Ammon's horn (tissue), 1 donor: ENCODE measurements around the gene FAM53A.
"Not testable (repeated sequence)": the region's sequence is repeated elsewhere in the genome, so short reads cannot be mapped to it uniquely, and the experiment has no call there.

Source experiments
- DNase-seq: peaks from one replicate; pipeline ENCODE4 v3.0.0-alpha.2; 2016; ENCODE audit warnings: low spot score

The FAM53A gene

GRCh38 chr4:1622956-1623355, 61.2 kb downstream of the FAM53A start:
- no peak for DNase-seq

DNA sequence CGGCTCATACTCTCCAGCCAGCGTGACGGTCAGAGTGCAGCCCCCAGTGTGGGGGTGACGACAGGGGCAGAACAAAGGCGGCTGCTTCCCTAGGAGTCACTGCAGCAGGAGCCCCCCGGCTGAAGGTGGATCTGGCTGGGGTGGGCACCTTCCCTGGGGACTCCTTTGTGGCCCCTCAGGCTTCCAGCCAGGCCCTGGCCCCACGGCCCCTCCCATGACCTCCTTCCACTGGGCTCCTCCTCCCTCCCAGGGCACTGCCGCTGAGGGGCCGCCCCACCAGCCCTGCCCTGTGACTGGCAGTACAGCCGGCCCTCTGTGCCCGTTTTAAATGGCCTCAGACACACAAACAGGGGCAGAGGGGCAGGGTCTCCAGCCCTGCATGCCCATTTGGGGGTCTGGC, 61.9 kb downstream of the FAM53A start:
- DNase-seq, result no peak

GRCh38 chr4:1621526-1621925, 62.6 kb downstream of the FAM53A start:
- no peak for DNase-seq

DNA sequence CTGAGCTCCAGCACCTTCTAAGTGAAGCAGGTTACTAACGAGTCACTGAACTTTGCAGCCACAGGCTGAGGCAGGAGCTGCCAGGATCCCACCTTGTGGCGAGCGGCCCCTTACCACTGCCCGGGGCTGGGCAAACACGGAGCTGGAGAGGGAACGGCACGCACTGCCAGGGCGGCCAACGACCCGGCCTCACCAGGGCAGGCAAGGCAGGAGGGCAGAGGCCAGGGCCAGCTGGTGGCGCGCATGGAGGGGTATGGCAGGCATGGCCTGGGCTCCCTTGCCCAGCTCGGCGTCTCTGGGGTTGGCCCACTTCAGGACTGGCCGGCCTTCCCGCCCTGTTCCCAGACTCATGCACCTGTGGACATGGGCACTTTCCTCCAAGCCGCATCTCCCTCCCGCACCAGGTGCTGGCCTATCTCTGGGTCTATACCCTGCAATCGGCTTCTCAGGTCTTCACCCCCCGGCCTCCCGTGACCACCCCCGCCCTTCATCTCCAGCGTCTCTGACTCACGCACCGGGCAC, 64.9 kb downstream of the FAM53A start:
- no peak for DNase-seq

- DNase-seq, result no peak
These were observed 65.7 kb downstream of the FAM53A start for GRCh38 chr4:1618438-1618837.

DNA sequence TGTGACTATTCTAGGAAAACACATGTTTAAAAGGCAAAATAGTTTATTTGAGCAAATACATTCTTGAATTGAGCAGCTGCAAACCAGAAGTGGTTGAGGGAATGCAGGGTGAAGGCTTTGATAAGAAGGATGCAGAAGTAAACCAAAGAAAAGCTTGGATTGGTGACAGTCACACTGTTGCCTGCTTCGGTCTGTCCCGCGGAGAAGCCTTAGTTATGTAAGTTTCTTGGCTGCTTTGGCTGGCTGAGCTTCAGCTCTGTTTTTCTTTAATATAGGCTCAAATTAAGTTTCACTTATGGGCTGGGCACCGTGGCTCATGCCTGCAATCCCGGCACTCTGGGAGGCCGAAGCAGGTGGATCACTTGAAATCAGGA, 67.6 kb downstream of the FAM53A start:
- DNase-seq, result no peak

GRCh38 chr4:1615786-1616556, 68.1 kb downstream of the FAM53A start:
- no peak for DNase-seq

DNA sequence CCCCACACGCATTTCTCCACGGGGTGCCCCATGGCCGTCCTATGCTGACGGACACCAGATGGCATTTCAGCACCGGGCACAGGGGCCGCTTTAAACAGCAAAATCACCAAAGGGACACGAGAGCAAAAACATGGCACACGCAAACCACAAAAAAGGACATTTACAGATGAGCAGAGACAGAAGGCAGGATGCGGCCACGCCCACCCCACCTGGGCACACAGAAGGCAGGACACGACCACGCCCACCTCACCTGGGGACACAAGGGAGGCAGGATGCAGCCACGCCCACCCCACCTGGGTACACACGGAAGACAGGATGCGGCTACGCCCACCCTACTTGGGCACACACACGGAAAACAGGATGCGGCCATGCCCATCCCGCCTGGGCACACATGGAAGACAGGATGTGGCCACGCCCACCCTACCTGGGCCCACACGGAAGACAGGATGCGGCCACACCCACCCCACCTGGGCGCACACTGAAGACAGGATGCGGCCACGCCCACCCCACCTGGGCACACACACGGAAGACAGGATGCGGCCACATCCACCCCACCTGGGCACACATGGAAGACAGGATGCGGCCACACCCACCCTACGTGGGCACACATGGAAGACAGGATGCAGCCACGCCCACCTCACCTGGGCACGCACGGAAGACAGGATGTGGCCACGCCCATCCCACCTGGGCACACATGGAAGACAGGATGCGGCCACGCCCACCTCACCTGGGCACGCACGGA, 69.1 kb downstream of the FAM53A start:
- DNase-seq, result no peak

GRCh38 chr4:1614502-1614853, 69.6 kb downstream of the FAM53A start:
- no peak for DNase-seq

- DNase-seq, result no peak
These were observed 70.1 kb downstream of the FAM53A start for GRCh38 chr4:1614049-1614448.

DNA sequence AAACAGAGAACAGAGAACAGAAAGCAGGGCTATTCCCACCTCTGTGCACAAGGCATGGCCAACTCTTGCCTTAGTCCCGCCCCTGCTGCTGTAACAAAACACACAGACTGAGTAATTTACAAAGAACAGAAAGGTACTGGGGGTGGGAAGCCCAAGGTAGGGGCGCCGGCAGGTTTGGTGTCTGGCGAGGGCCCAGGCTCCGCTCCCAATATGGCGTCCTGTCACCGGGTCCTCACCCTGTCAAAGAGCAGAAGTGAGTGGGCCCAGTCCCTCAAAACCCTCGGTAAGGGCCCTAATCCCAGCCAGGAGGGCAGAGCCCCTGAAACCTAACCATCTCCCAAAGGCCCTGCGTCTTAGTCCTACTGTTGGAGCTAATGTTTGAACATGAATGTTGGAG, 71.0 kb downstream of the FAM53A start:
- DNase-seq, result no peak

DNA sequence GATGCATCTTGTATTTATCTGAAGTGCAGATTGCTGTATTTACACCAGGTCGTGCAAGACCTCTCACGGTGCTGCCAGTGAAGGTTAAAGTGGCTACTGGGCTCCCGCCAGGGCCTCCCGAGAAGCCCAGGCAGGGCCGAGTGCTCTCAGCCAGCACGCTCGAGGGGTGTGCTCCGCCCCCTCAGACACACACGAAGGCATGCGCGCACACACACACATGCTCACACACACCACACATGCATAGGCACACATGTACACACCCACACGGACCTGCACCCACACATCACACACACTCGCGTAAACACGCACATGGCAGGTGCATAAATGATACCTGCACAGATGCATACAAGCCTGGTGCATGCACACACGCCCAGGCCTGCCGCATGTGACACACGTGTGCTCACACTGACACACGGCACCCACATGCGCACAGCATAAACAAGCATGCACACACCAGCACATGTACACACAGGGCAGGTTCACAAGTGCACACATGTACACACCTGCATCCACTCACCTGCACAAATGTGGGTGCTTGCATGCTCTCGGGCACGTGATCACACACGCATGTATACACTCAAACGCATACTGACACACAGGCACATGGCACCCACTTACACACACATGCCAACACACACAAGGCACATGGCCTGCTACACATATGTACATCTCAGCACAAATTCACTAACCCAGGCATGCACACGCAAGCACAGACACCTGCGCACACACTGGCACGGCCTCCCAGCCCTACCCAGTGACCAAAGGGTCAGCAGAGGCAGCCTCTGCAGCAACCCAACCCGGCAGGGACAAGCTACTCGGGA, 71.6 kb downstream of the FAM53A start:
- no peak for DNase-seq

GRCh38 chr4:1611501-1611870, 72.6 kb downstream of the FAM53A start:
- no peak for DNase-seq

GRCh38 chr4:1610791-1611500, 73.2 kb downstream of the FAM53A start:
- no peak for DNase-seq

- DNase-seq, result no peak
These were observed 74.0 kb downstream of the FAM53A start for GRCh38 chr4:1609901-1610790.

DNA sequence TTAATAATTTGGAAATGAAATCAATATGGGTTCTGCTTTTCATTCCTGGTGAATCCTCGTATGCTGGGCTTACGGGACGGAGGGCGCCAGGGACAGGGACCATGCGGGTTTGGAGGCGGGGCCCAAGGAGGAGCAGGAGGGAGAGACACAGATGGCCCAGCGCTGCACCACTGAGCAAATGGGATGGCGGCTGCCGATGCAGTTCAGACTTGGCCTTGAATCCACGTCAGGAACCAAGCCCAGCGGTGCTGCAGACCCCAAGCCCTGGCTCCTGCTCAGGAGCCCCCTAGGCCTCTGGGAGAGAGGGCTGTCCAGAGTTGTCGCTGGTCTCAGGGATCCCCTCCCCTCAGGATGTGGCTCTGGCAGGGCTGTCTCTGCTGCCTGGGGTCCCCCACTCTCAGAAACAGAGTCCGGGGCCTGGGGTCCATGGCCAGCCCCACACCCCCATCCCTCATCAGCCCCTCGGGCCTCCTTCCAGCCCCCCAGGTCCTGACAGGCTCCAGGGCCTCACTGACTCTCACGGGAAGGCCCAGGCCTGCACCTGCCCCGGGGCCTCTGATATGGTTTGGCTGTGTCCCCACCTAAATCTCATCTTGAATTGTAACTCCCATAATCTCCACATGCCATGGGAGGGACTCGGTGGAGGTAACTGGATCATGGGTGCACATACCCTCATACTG, 75.2 kb downstream of the FAM53A start:
- DNase-seq, result no peak

DNA sequence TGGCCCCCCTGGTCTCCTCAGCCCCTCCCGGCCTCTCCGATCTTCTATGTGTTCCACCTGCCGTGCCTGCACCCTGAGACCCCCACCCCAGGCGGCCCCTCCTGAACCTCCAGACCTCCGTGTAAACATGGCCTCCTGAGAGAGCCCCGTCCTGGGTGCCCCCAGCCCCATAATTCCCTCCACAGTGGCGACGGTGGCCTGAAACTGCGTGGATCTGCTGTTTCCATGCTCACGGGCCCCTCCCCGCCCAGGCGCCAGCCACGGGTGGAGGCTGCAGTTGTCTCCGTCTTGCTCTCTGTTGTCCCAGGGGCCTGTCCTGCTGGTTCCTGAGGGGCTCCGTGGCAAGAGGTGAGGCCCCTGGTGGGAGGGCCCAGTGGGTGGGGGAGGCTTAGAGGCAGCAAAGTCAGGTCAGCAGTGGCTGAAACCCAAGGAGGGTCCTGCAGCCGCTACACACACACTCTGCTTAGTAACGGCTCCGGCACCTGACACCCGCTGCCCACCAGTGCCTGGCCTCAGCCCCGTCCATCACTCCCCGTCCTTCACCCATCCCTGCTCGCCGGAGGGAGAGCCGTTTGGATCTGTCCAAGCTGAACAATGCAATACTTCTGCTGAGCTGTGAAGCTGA, 75.8 kb downstream of the FAM53A start:
- no peak for DNase-seq

DNA sequence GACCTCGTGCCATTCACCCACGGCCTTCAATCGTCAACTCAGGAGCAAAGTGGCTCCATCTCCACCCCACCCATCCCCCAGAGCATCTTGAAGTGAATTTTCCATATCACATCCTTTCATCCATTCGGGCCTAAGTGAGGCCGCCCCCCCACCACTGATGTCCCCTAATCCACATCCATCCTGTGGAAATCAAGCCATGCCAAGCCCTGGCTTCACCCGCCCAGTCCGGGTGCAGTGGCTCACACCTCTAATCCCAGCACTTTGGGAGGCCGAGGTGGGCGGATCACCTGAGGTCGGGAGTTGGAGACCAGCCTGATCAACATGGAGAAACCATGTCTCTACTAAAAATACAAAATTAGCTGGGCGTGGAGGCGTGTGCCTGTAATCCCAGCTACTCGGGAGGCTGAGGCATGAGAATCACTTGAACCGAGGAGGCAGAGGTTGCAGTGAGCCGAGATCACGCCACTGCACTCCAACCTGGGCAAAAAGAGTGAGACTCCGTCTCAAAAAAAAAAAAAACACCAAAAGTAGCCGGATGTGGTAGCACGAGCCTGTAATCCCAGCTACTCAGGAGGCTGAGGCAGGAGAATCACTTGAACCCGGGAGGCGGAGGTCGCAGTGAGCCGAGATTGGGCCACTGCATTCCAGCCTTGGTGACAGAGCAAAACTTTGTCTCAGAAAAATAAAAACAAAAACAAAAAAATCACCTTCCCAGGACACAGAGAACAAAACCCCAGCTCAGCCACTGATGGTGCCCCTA, 76.5 kb downstream of the FAM53A start:
- DNase-seq, result not testable (repeated sequence)

DNA sequence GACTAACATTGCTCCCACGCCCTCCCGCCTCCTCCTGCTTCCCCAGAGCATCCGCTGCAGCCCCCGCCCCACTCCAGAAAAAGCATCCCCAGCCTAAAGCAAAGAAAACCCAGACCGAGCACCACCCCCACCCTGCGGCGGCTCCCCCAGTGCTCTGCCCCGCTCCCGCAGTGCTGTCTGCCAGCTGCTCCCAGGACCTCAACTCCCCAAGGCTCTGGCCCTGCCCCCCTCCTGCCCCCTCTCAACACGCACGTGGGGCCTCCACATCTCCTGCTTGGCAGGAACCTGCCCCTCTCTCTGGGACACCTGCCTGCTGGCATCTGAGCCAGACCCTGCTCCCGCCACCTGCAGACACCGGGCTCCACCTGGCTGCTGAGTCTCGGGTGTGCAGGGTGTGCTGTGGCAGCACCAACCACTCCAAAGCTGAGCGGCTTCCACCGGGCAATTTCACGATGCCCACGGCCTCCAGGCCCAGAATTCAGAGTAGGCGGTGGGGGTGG, 79.4 kb downstream of the FAM53A start:
- no peak for DNase-seq
